ENCODE data around the gene FBXL14. TPM values are rescaled to one million over a fixed set of nuclear protein-coding genes. Genes with fewer than 3 reads are reported as not detected.

FBXL14 gene
- polyA plus RNA-seq, 1 donor = 10.3 TPM

DNA sequence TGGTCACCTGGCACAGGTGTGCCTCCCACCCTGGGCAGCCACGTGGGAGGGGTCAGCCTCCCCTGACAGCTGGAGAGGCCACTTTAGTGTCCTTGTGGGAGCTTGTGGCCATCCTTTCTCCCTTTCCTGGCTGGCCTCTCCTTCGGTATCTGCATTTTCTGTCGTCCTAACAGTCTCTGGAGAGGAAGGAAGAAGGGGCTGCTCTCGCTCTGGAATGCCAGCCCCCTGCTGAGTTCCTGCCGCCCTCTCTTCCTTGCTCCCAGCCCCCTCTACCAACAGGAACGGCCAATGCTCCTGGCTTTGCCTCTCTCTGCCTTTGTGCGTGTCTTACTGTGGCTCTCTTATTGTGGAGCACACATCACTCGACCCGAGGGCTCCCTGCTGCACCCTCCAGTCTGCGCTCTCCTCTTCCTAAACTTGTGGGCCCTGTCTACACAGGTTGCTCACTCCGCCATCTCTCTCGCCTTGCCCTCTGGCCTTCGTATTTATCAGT, 70.8 kb downstream of the FBXL14 start:
- Histone ChIP-seq H3K4me1 (ENCODE audit: control insufficient read depth, insufficient read depth, low read length) (peaks cover 5% of the 10 kb centered on the region), H3K9me3 (ENCODE audit: control insufficient read depth, low read depth, low read length) (no peaks in the 10 kb centered on the region), H3K36me3 (ENCODE audit: control insufficient read depth, insufficient read depth, low read length) (no peaks in the 10 kb centered on the region), H3K27ac (ENCODE audit: low read length) (no peak overlapping the region), H3K4me3 (ENCODE audit: low read length) (no peak overlapping the region), H3K27me3 (ENCODE audit: control insufficient read depth, insufficient read depth, low read length) (peaks cover 28% of the 10 kb centered on the region)
- WGBS (ENCODE audit: insufficient coverage, low lambda C conversion rate) = 50% methylated on average over 2 of the region's 13 CpGs
- DNase-seq = no peak

DNA sequence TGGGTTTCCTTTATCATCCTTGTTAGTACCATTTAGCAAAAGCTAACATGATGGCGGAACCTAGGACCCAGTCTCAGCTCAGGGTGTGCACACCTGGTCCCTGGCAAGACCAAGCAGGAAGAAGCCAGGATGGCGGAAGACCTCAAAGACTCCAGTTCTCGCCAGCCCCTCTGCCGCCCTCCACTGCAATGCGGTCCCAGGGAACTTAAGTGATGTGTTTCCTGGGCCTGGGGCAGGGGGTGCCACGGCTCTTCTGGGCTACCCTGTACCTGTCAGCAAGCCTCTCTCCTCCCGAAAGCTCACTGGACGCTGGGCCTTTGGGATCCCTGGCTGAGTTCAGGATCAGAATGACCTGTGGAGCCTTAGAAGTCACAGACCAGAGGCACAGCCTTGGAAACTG, 71.3 kb downstream of the FBXL14 start:
- no peak overlapping the region for H3K4me3 ChIP-seq (ENCODE audit: low read length)
- no peaks in the 10 kb centered on the region for H3K36me3 ChIP-seq (ENCODE audit: control insufficient read depth, insufficient read depth, low read length)
- H3K27me3 ChIP-seq (ENCODE audit: control insufficient read depth, insufficient read depth, low read length) = peaks cover 25% of the 10 kb centered on the region
- no peak for DNase-seq
- H3K4me1 ChIP-seq (ENCODE audit: control insufficient read depth, insufficient read depth, low read length) = peaks cover 5% of the 10 kb centered on the region
- H3K27ac ChIP-seq (ENCODE audit: low read length) = no peak overlapping the region
- H3K9me3 ChIP-seq (ENCODE audit: control insufficient read depth, low read depth, low read length) = no peaks in the 10 kb centered on the region
- no CpG with 5 or more reads among the region's 8 CpGs for WGBS (ENCODE audit: insufficient coverage, low lambda C conversion rate)

DNA sequence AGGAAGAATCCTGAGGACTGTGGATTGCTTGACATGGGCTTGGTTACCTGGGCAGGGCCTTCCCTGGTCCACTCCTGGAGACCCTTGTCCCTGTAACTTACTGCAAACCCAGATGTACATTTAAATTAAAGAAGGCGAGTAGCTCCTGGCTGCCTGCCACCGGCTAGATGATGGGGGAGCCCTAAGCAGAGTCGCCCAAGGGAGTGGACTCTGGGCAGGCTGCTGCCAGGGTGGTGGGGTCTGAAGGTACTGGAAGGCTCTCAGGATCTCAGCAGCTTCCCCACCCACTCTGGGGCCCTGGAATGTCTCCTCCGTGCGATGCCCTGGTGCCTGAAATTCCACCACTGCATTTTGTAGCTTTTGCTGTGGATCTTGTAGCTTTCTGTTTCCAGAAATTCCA, 74.7 kb downstream of the FBXL14 start:
- Histone ChIP-seq H3K4me1 (ENCODE audit: control insufficient read depth, insufficient read depth, low read length) (peaks cover 5% of the 10 kb centered on the region), H3K9me3 (ENCODE audit: control insufficient read depth, low read depth, low read length) (peaks cover 7% of the 10 kb centered on the region), H3K27me3 (ENCODE audit: control insufficient read depth, insufficient read depth, low read length) (peaks cover 16% of the 10 kb centered on the region), H3K4me3 (ENCODE audit: low read length) (no peak overlapping the region), H3K36me3 (ENCODE audit: control insufficient read depth, insufficient read depth, low read length) (no peaks in the 10 kb centered on the region), H3K27ac (ENCODE audit: low read length) (no peak overlapping the region)
- DNase-seq = no peak
- no CpG with 5 or more reads among the region's 5 CpGs for WGBS (ENCODE audit: insufficient coverage, low lambda C conversion rate)

DNA sequence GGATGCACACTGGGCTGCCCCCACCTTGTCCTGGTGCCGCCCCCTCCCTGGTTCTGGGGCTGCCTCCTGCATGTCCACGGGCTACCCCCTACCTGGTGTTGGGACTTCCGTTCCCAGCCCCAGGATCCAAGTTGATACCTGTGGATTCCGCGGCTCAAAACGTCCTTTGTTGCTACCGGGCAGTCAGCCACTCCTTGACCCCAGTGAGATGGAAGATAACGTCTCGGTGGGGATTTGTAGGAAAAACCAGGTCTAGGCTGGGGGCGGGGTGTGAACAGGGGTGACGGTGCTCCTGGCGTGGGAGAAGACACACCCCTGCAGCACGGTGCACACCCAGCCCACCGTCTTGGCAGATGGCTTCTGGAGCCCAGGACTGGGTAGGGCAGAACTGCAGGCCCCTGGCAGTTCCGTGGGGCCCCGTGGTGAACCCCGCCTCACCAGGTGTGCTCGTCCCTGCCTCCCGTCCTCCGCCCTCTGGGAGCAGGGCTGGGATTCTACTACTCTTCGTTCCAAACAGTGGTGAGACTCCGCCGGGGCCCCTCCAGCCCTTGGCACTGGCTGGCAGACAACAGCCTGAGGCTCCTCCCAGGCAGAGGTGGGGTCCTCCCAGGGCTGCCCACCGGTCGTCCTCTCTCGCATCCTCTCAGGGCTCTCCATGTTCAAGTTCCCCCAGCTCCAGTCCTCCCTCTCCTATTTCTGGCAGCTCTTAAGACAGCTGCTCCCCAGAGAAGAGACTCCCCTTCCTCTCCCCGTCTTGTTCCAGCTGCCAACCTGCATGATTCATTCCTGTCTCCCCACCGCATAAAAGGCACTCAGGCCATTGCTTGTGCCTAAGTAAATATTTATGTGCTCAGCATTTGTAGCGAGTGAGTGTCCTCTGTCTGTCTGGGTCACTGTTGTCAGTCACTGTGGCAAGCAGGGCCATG, 75.5 kb downstream of the FBXL14 start:
- Histone ChIP-seq H3K4me1 (ENCODE audit: control insufficient read depth, insufficient read depth, low read length) (peaks cover 5% of the 10 kb centered on the region), H3K4me3 (ENCODE audit: low read length) (no peak overlapping the region), H3K36me3 (ENCODE audit: control insufficient read depth, insufficient read depth, low read length) (no peaks in the 10 kb centered on the region), H3K27ac (ENCODE audit: low read length) (no peak overlapping the region), H3K27me3 (ENCODE audit: control insufficient read depth, insufficient read depth, low read length) (peaks cover 11% of the 10 kb centered on the region), H3K9me3 (ENCODE audit: control insufficient read depth, low read depth, low read length) (peaks cover 7% of the 10 kb centered on the region)
- DNase-seq = no peak
- WGBS (ENCODE audit: insufficient coverage, low lambda C conversion rate) = 80% methylated on average over 1 of the region's 29 CpGs

DNA sequence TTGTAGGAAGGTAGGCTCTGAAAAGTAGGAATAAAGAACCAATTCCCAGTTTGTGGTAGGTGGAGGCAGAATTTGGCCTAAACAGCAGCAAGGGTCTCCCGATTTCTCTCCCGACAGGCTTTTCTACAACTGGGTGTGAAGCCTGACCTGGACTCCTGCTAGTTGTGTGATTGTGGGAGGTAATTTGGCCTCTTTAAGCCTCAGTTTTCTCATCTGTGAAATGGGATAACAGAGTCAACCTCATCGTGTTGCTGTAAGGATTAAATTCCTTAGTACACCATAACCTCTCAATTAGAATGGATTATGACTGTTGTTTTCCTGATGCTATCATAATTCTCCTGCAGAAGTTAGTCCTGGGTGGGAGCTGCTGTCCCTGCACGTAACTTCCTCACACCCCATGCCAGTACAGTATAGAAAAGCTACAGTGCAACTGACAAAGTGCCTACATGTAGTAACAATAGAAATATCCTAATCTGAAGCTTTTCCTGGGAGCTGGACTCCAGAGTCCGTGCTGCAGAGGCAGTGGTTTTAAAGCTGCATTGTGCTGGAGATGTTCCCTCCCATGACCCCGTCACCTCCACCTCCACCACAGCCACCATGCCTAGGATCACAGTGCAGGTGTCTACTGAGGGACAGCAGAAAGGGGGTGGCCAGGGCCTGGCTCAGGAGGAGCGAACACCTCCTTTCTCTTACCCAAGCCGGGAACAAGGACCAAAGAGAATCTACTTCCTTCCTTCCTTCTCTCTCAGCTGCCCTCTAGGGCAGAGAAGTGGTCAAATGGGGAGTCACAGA, 76.5 kb downstream of the FBXL14 start:
- no peaks in the 10 kb centered on the region for H3K36me3 ChIP-seq (ENCODE audit: control insufficient read depth, insufficient read depth, low read length)
- peaks cover 7% of the 10 kb centered on the region for H3K9me3 ChIP-seq (ENCODE audit: control insufficient read depth, low read depth, low read length)
- no CpG with 5 or more reads among the region's 8 CpGs for WGBS (ENCODE audit: insufficient coverage, low lambda C conversion rate)
- H3K27ac ChIP-seq (ENCODE audit: low read length) = no peak overlapping the region
- DNase-seq = no peak
- peaks cover 4% of the 10 kb centered on the region for H3K27me3 ChIP-seq (ENCODE audit: control insufficient read depth, insufficient read depth, low read length)
- peaks cover 5% of the 10 kb centered on the region for H3K4me1 ChIP-seq (ENCODE audit: control insufficient read depth, insufficient read depth, low read length)
- H3K4me3 ChIP-seq (ENCODE audit: low read length) = no peak overlapping the region

DNA sequence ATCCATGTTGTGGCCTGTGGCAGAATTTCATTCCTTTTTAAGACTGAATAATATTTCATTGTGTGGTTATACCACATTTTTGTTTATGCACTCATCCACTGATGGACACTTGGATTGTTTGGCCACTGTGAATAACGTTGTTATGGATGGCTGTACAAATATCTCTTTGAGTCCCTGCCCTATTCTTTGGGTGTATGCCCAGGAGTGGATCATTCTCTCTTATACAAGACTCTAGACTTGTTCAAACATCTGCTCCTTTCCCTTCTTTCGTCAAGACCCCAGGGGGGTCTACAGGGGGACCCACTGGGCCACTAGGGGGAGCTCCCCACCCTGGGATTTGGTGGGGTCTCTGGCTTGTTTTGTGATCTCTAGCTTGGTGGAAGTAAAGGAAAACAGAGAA, 77.4 kb downstream of the FBXL14 start:
- H3K4me1 ChIP-seq (ENCODE audit: control insufficient read depth, insufficient read depth, low read length) = peaks cover 5% of the 10 kb centered on the region
- no CpG with 5 or more reads among the region's 2 CpGs for WGBS (ENCODE audit: insufficient coverage, low lambda C conversion rate)
- H3K27ac ChIP-seq (ENCODE audit: low read length) = no peak overlapping the region
- DNase-seq = no peak
- no peak overlapping the region for H3K4me3 ChIP-seq (ENCODE audit: low read length)
- H3K9me3 ChIP-seq (ENCODE audit: control insufficient read depth, low read depth, low read length) = peaks cover 7% of the 10 kb centered on the region
- H3K27me3 ChIP-seq (ENCODE audit: control insufficient read depth, insufficient read depth, low read length) = peaks cover 4% of the 10 kb centered on the region
- H3K36me3 ChIP-seq (ENCODE audit: control insufficient read depth, insufficient read depth, low read length) = no peaks in the 10 kb centered on the region

Other genes starting within 250 kb of the FBXL14 start
- gene WNT5B, start 34.6 kb upstream of the FBXL14 start, polyA plus RNA-seq = 8.5 TPM
- gene ADIPOR2, start 96.5 kb upstream of the FBXL14 start, polyA plus RNA-seq = 52.7 TPM
- 0.13 TPM for gene LRTM2, start 226.0 kb upstream of the FBXL14 start, polyA plus RNA-seq